ENCODE results near the gene MALAT1. TPM values are rescaled to one million over a fixed set of nuclear protein-coding genes. Genes with fewer than 3 reads are reported as not detected.

The MALAT1 gene
- total and polyA plus RNA-seq, 2 of the 13 experiments (the other 11 are each of a cell fraction or from before 2014, with no cell fraction given), result 143 to 1,237 TPM

- TF ChIP-seq DZIP1 (CRISPR knock-in tag; IDR thresholded peaks at IDR 0.05), result no peak
- no peak for TF ChIP-seq HNRNPK (IDR thresholded peaks at IDR 0.05; ENCODE audit: low read depth, low read length, poor library complexity, severe bottlenecking)
- TF ChIP-seq SETDB1 (CRISPR knock-in tag; IDR thresholded peaks at IDR 0.05; ENCODE audit: borderline replicate concordance), result no peak
- no peak; the same call in 1 of the 2 replicates for TF ChIP-seq ZNF788 (CRISPR knock-in tag; IDR thresholded peaks at IDR 0.05; ENCODE audit: borderline replicate concordance)
- no peak for TF ChIP-seq ZNF691 (CRISPR knock-in tag; IDR thresholded peaks at IDR 0.05; ENCODE audit: borderline replicate concordance, low read depth)
- TF ChIP-seq ETV5 (CRISPR knock-in tag; IDR thresholded peaks at IDR 0.05; ENCODE audit: borderline replicate concordance), result no peak
- TF ChIP-seq IKZF1 (IDR thresholded peaks at IDR 0.05), result no peak
- TF ChIP-seq ZNF280D (CRISPR knock-in tag; IDR thresholded peaks at IDR 0.05), result 0 out of 2 replicates have a peak, but pooled peaks have one; percentile 56
- no peak for TF ChIP-seq BCL3 (CRISPR knock-in tag; IDR thresholded peaks at IDR 0.05)
- TF ChIP-seq ZNF143 (CRISPR knock-in tag; IDR thresholded peaks at IDR 0.05), result no peak
- TF ChIP-seq ZBTB4 (CRISPR knock-in tag; IDR thresholded peaks at IDR 0.05; ENCODE audit: borderline replicate concordance), result no peak
- TF ChIP-seq ZMYM3 (CRISPR knock-in tag; IDR thresholded peaks at IDR 0.05), result no peak
- no peak for TF ChIP-seq NCOA5 (CRISPR knock-in tag; IDR thresholded peaks at IDR 0.05)
- no peak for TF ChIP-seq ATF4 (CRISPR knock-in tag; IDR thresholded peaks at IDR 0.05)
- no peak for TF ChIP-seq PAX8 (CRISPR knock-in tag; IDR thresholded peaks at IDR 0.05; ENCODE audit: borderline replicate concordance)
- TF ChIP-seq MED1 (CRISPR knock-in tag; IDR thresholded peaks at IDR 0.05), result no peak
- TF ChIP-seq ZSCAN9 (CRISPR knock-in tag; IDR thresholded peaks at IDR 0.05; ENCODE audit: borderline replicate concordance), result peak; percentile 35; the same call in 1 of the 2 replicates
Observed at GRCh38 chr11:65471447-65471891, 27.4 kb upstream of the MALAT1 start (continued).

Data from HepG2 (cell line).